Esophagus muscularis mucosa (tissue), 4 donors: ENCODE results near the gene ICE1. TPM values are rescaled to one million over a fixed set of nuclear protein-coding genes. Genes with fewer than 3 reads are reported as not detected.

ENCODE experiments used
- DNase-seq: peaks from one replicate; pipeline ENCODE4 v3.0.0-alpha.2; 2017; ENCODE audit errors: extremely low spot score
- H3K27ac ChIP-seq, 4 donors: fragments of 200-600 bp; sonication (generic); replicated peaks in 1 of 4; 1 replicate in 3 of 4; 2 replicates in 1 of 4; pipeline ENCODE4 v1.5.1; 2016 to 2019; ENCODE audit warnings: mild to moderate bottlenecking in 1 of 4
- H3K27me3 ChIP-seq, 4 donors: fragments of 200-600 bp; sonication (generic); one replicate each; pipeline versions ENCODE4 v1.5.1 to v1.6.0; 2016 to 2019
- H3K36me3 ChIP-seq, 4 donors: fragments of 200-600 bp; sonication (generic); one replicate each; pipeline ENCODE4 v1.5.1; 2016 to 2019
- H3K4me1 ChIP-seq, 4 donors: fragments of 200-600 bp; sonication (generic); one replicate each; pipeline ENCODE4 v1.5.1; 2016 to 2019
- H3K4me3 ChIP-seq, 4 donors: fragments of 200-600 bp; sonication (generic); 1 replicate in 2 of 4; 2 replicates in 2 of 4; pipeline ENCODE4 v1.5.1; 2016 to 2019; ENCODE audit warnings: mild to moderate bottlenecking in 4 of 4, moderate library complexity in 1 of 4
- H3K9me3 ChIP-seq, 4 donors: fragments of 200-600 bp; sonication (generic); 1 replicate in 3 of 4; 2 replicates in 1 of 4; pipeline ENCODE4 v1.5.1; 2016 to 2019
- CTCF ChIP-seq, 3 experiments: fragments of 200-600 bp in 2 of 3; fragments of 450-650 bp in 1 of 3; sonication (generic) in 2 of 3; IDR thresholded peaks; one replicate each; pipeline ENCODE4 v1.5.1; 2017 to 2019; ENCODE audit warnings: antibody characterized with exemption in 3 of 3, mild to moderate bottlenecking in 2 of 3, moderate library complexity in 1 of 3
- EP300 ChIP-seq: sonication (generic); formaldehyde crosslinking; IDR thresholded peaks from one replicate; pipeline ENCODE4 v1.6.1; 2017; ENCODE audit warnings: antibody characterized with exemption
- POLR2A ChIP-seq: fragments of 450-650 bp; IDR thresholded peaks from one replicate; pipeline ENCODE4 v1.6.1; 2017; ENCODE audit warnings: antibody characterized with exemption, moderate library complexity, mild to moderate bottlenecking, low read depth
- POLR2AphosphoS5 ChIP-seq, 2 donors: sonication (generic); formaldehyde crosslinking; IDR thresholded peaks; one replicate each; pipeline ENCODE4 v1.6.1; 2017; ENCODE audit warnings: antibody characterized with exemption in 2 of 2
- WGBS: methylation state at CpG from one replicate; pipeline ENCODE4 v1.1.5; 2018; 5-methylcytosine and 5-hydroxymethylcytosine counted together
- intact Hi-C: fragments of 100-400 bp; cut with DNase I; formaldehyde crosslinking; loops from one replicate; pipeline ENCODE4 v1.15.1; 2023
- total RNA-seq, 4 donors: library from RNA; depleted of rRNA; stranded (reverse); fragments of >200 nt; gene quantifications; one replicate each; pipeline versions ENCODE4 v1.1.0 to v1.2.1, GENCODE V29; 2016

The ICE1 gene
- total RNA-seq, 4 donors from 2014 or later: 27.6 to 31.6 (median 30.1) TPM

- intact Hi-C loops: no loop called here
- H3K27ac ChIP-seq: no peak overlapping the region
Observed at GRCh38 chr5:5532306-5533076, 110.0 kb downstream of the ICE1 start.

GRCh38 chr5:5533927-5534326 is 111.5 kb downstream of the ICE1 start:
- Histone ChIP-seq H3K27me3 (no peaks in the 10 kb centered on the region), H3K4me3 (no peak overlapping the region), H3K4me1 (no peaks in the 10 kb centered on the region), H3K9me3 (no peaks in the 10 kb centered on the region), H3K36me3 (no peaks in the 10 kb centered on the region), H3K27ac (no peak overlapping the region)
- intact Hi-C loops: no loop called here
- no peak for TF ChIP-seq CTCF (IDR thresholded peaks at IDR 0.05)
- TF ChIP-seq POLR2A: no peak
- TF ChIP-seq EP300: no peak
- no peak for TF ChIP-seq POLR2AphosphoS5 (IDR thresholded peaks at IDR 0.05)
- WGBS: 88% methylated on average over 5 of the region's 9 CpGs
- DNase-seq: no peak

More at GRCh38 chr5:5532306-5533076, 110.0 kb downstream of the ICE1 start:
- H3K36me3 ChIP-seq: no peaks in the 10 kb centered on the region
- no peak for DNase-seq
- no peaks in the 10 kb centered on the region for H3K4me1 ChIP-seq
- no peaks in the 10 kb centered on the region for H3K9me3 ChIP-seq
- H3K27me3 ChIP-seq: no peaks in the 10 kb centered on the region
- no peak overlapping the region for H3K4me3 ChIP-seq
- 80% methylated on average over 13 of the region's 13 CpGs for WGBS
- TF ChIP-seq EP300 (no peak), POLR2A (no peak), POLR2AphosphoS5 (IDR thresholded peaks at IDR 0.05) (no peak), CTCF (IDR thresholded peaks at IDR 0.05) (no peak)

DNA sequence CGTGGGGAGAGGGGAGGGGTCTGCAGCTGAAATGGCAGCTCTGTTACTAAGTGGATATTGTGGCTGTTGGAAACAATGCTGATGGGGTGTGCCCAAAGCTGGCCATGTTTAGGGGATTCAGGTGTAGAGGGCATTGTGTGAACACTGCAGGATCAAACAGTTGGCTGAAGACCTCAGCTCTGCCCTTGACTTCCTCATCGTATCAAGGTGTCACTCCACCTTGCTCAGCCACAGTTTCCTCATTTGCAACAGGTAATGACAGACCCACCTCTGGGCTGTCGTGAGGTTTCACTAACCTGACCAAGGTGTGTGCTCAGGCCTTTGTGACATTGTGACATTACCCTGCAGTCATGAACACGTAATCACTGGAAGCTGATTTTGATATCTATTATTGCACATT is 111.9 kb downstream of the ICE1 start:
- Histone ChIP-seq H3K4me1 (no peaks in the 10 kb centered on the region), H3K4me3 (no peak overlapping the region), H3K9me3 (no peaks in the 10 kb centered on the region), H3K36me3 (no peaks in the 10 kb centered on the region), H3K27ac (no peak overlapping the region), H3K27me3 (no peaks in the 10 kb centered on the region)
- no peak for TF ChIP-seq POLR2AphosphoS5 (IDR thresholded peaks at IDR 0.05)
- WGBS: 96% methylated on average over 4 of the region's 4 CpGs
- intact Hi-C loops: no loop called here
- peak; percentile 82 for DNase-seq

DNA sequence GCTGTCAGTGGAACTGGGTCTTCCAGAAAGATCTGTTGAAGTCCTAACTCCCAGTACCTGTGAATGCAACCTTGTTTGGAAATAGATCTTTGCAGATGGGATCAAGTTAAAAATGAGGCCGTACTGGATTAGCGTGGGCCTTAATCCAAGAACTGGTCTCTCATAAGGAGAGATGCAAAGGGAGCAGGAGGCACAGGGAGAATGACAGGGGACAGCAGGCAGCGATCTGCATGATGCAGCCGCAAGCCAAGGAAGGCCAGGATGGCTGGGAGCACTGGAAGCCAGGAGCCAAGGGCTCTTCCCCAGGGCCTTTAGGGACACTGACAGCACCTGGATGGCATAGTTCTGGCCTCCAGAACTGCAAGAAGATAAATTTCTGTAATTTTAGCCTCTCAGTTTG is 114.4 kb downstream of the ICE1 start:
- DNase-seq: no peak
- H3K4me1 ChIP-seq: no peaks in the 10 kb centered on the region
- no peak overlapping the region for H3K4me3 ChIP-seq
- H3K36me3 ChIP-seq: no peaks in the 10 kb centered on the region
- WGBS: 93% methylated on average over 4 of the region's 4 CpGs
- H3K27ac ChIP-seq: no peak overlapping the region
- intact Hi-C loops: no loop called here
- H3K9me3 ChIP-seq: no peaks in the 10 kb centered on the region
- TF ChIP-seq POLR2AphosphoS5 (IDR thresholded peaks at IDR 0.05) (no peak), POLR2A (no peak), EP300 (no peak), CTCF (IDR thresholded peaks at IDR 0.05) (no peak)
- H3K27me3 ChIP-seq: no peaks in the 10 kb centered on the region

- H3K27me3 ChIP-seq: no peaks in the 10 kb centered on the region
- DNase-seq: no peak
- no peaks in the 10 kb centered on the region for H3K36me3 ChIP-seq
- no peak overlapping the region for H3K4me3 ChIP-seq
- no peak overlapping the region for H3K27ac ChIP-seq
- WGBS: 80% methylated on average over 8 of the region's 8 CpGs
- intact Hi-C loops: no loop called here
- TF ChIP-seq EP300: no peak
- TF ChIP-seq POLR2AphosphoS5 (IDR thresholded peaks at IDR 0.05): no peak
- TF ChIP-seq POLR2A: no peak
- no peak for TF ChIP-seq CTCF (IDR thresholded peaks at IDR 0.05)
- no peaks in the 10 kb centered on the region for H3K9me3 ChIP-seq
- no peaks in the 10 kb centered on the region for H3K4me1 ChIP-seq
Observed at GRCh38 chr5:5537426-5537825, 114.9 kb downstream of the ICE1 start.
